ENCODE results near the gene VAV3. TPM values are rescaled to one million over a fixed set of nuclear protein-coding genes. Genes with fewer than 3 reads are reported as not detected.

Gene VAV3
- total RNA-seq, 4 donors from 2014 or later = 44.1 to 123 (median 111) TPM

- DNase-seq = no peak
- TF ChIP-seq POLR2A (IDR thresholded peaks at IDR 0.05) (no peak), CTCF (IDR thresholded peaks at IDR 0.05) (no peak), POLR2AphosphoS5 (IDR thresholded peaks at IDR 0.05) (no peak), EP300 (IDR thresholded peaks at IDR 0.05; ENCODE audit: low read depth) (no peak)
- Histone ChIP-seq H3K27ac (no peak overlapping the region), H3K27me3 (no peaks in the 10 kb centered on the region), H3K36me3 (no peaks in the 10 kb centered on the region), H3K9me3 (no peaks in the 10 kb centered on the region), H3K4me3 (no peak overlapping the region), H3K4me1 (no peaks in the 10 kb centered on the region)
- WGBS, 2 donors (ENCODE audit: low coverage in 1 of 2) = 67 to 70% methylated on average over 1 of the region's 1 CpG
- intact Hi-C loops (cut with DNase I; ENCODE audit: low total_unique reads) (no loop called here), in situ Hi-C loops (cut with MboI; ENCODE audit: low pct_ligation_motif_present in 1 of 4, low pct_unique_long_range_greater_than_20kb in 1 of 4, low sequenced_read_pairs in 3 of 4) (no loop called here)
These were observed 34.7 kb downstream of the VAV3 start for GRCh38 chr1:107930292-107930691.

GRCh38 chr1:107927820-107928219 lies 37.2 kb downstream of the VAV3 start:
- Histone ChIP-seq H3K27me3 (no peaks in the 10 kb centered on the region), H3K27ac (no peak overlapping the region), H3K4me1 (no peaks in the 10 kb centered on the region), H3K4me3 (no peak overlapping the region), H3K9me3 (no peaks in the 10 kb centered on the region), H3K36me3 (no peaks in the 10 kb centered on the region)
- TF ChIP-seq EP300 (IDR thresholded peaks at IDR 0.05; ENCODE audit: low read depth) = no peak
- no peak for TF ChIP-seq POLR2AphosphoS5 (IDR thresholded peaks at IDR 0.05)
- no peak for TF ChIP-seq CTCF (IDR thresholded peaks at IDR 0.05)
- TF ChIP-seq POLR2A (IDR thresholded peaks at IDR 0.05) = no peak
- in situ Hi-C loops (cut with MboI; ENCODE audit: low pct_ligation_motif_present in 1 of 4, low pct_unique_long_range_greater_than_20kb in 1 of 4, low sequenced_read_pairs in 3 of 4) = no loop called here
- no peak for DNase-seq
- intact Hi-C loops (cut with DNase I; ENCODE audit: low total_unique reads) = no loop called here
- 92% methylated on average over 2 of the region's 2 CpGs; no CpG with 5 or more reads in 1 of the 2 donors for WGBS, 2 donors (ENCODE audit: low coverage in 1 of 2)

- Histone ChIP-seq H3K36me3 (no peaks in the 10 kb centered on the region), H3K4me1 (no peaks in the 10 kb centered on the region), H3K27ac (no peak overlapping the region), H3K4me3 (no peak overlapping the region), H3K27me3 (no peaks in the 10 kb centered on the region), H3K9me3 (no peaks in the 10 kb centered on the region)
- intact Hi-C loops (cut with DNase I; ENCODE audit: low total_unique reads) (no loop called here), in situ Hi-C loops (cut with MboI; ENCODE audit: low pct_ligation_motif_present in 1 of 4, low pct_unique_long_range_greater_than_20kb in 1 of 4, low sequenced_read_pairs in 3 of 4) (no loop called here)
- no peak for DNase-seq
- no peak for TF ChIP-seq POLR2AphosphoS5 (IDR thresholded peaks at IDR 0.05)
- TF ChIP-seq CTCF (IDR thresholded peaks at IDR 0.05) = no peak
- no peak for TF ChIP-seq EP300 (IDR thresholded peaks at IDR 0.05; ENCODE audit: low read depth)
- no peak for TF ChIP-seq POLR2A (IDR thresholded peaks at IDR 0.05)
- WGBS, 2 donors (ENCODE audit: low coverage in 1 of 2) = 88% methylated on average over 3 of the region's 3 CpGs; no CpG with 5 or more reads in 1 of the 2 donors
These were observed 38.4 kb downstream of the VAV3 start for GRCh38 chr1:107926436-107927080.

- in situ Hi-C loops (cut with MboI; ENCODE audit: low pct_ligation_motif_present in 1 of 4, low pct_unique_long_range_greater_than_20kb in 1 of 4, low sequenced_read_pairs in 3 of 4) (no loop called here), intact Hi-C loops (cut with DNase I; ENCODE audit: low total_unique reads) (no loop called here)
- no peak for DNase-seq
- H3K36me3 ChIP-seq = no peaks in the 10 kb centered on the region
- no peaks in the 10 kb centered on the region for H3K4me1 ChIP-seq
- H3K27ac ChIP-seq = no peak overlapping the region
- 78 to 80% methylated on average over 1 of the region's 1 CpG for WGBS, 2 donors (ENCODE audit: low coverage in 1 of 2)
- H3K4me3 ChIP-seq = no peak overlapping the region
- no peak for TF ChIP-seq CTCF (IDR thresholded peaks at IDR 0.05)
- TF ChIP-seq POLR2AphosphoS5 (IDR thresholded peaks at IDR 0.05) = no peak
- TF ChIP-seq EP300 (IDR thresholded peaks at IDR 0.05; ENCODE audit: low read depth) = no peak
- no peak for TF ChIP-seq POLR2A (IDR thresholded peaks at IDR 0.05)
- H3K9me3 ChIP-seq = no peaks in the 10 kb centered on the region
- no peaks in the 10 kb centered on the region for H3K27me3 ChIP-seq
These were observed 39.4 kb downstream of the VAV3 start for GRCh38 chr1:107925565-107925964.

All from transverse colon (tissue), 4 donors.